GM18508 (cell line): Measurements from ENCODE around the gene VSIR.

ENCODE experiments used
- ATAC-seq: cut with Tn5 transposase; IDR thresholded peaks from one replicate; pipeline ENCODE4 v1.9.1; 2021; ENCODE audit warnings: moderate number of reproducible peaks; ENCODE audit not compliant: insufficient read depth, unreplicated experiment

Gene VSIR

GRCh38 chr10:71773221-71773971 lies at the start of gene VSIR:
TSS of gene VSIR (minus strand) at chr10:71773520. CDS start at chr10:71773439, 81 bp downstream.
- no peak for ATAC-seq

GRCh38 chr10:71821909-71822763 lies 48.8 kb upstream of the VSIR start:
- ATAC-seq = no peak

GRCh38 chr10:71820966-71821365 lies 47.6 kb upstream of the VSIR start:
- no peak for ATAC-seq

GRCh38 chr10:71819985-71820384 lies 46.7 kb upstream of the VSIR start:
- ATAC-seq = no peak

- ATAC-seq = no peak
Observed at GRCh38 chr10:71819441-71819861, 46.1 kb upstream of the VSIR start.

- no peak for ATAC-seq
Observed at GRCh38 chr10:71818674-71819260, 45.4 kb upstream of the VSIR start.

GRCh38 chr10:71817831-71818655 lies 44.7 kb upstream of the VSIR start:
- no peak for ATAC-seq

- no peak for ATAC-seq
Observed at GRCh38 chr10:71816936-71817618, 43.8 kb upstream of the VSIR start.

- no peak for ATAC-seq
Observed at GRCh38 chr10:71816421-71816851, 43.1 kb upstream of the VSIR start.

GRCh38 chr10:71815515-71816130 lies 42.3 kb upstream of the VSIR start:
- ATAC-seq = no peak

- ATAC-seq = no peak
Observed at GRCh38 chr10:71814922-71815411, 41.6 kb upstream of the VSIR start.

- ATAC-seq = no peak
Observed at GRCh38 chr10:71812913-71813590, 39.7 kb upstream of the VSIR start.

GRCh38 chr10:71812016-71812912 lies 38.9 kb upstream of the VSIR start:
- no peak for ATAC-seq

- no peak for ATAC-seq
Observed at GRCh38 chr10:71811351-71811750, 38.0 kb upstream of the VSIR start.

GRCh38 chr10:71810048-71810750 lies 36.9 kb upstream of the VSIR start:
- no peak for ATAC-seq

- no peak for ATAC-seq
Observed at GRCh38 chr10:71809628-71810027, 36.3 kb upstream of the VSIR start.
